HG02763 (cell line): ENCODE measurements around the gene AUTS2.

Source experiments
- ATAC-seq: cut with Tn5 transposase; IDR thresholded peaks from one replicate; pipeline ENCODE4 v1.9.1; 2021; ENCODE audit warnings: mild to moderate bottlenecking, moderate library complexity; ENCODE audit not compliant: unreplicated experiment

The AUTS2 gene

GRCh38 chr7:70044064-70044463, 445.8 kb downstream of the AUTS2 start:
- no peak for ATAC-seq

GRCh38 chr7:70044525-70044924, 446.2 kb downstream of the AUTS2 start:
- no peak for ATAC-seq

- no peak for ATAC-seq
Measured at GRCh38 chr7:70044981-70045380, 446.7 kb downstream of the AUTS2 start.

- no peak for ATAC-seq
Measured at GRCh38 chr7:70047384-70047783, 449.1 kb downstream of the AUTS2 start.

GRCh38 chr7:70047891-70048448, 449.7 kb downstream of the AUTS2 start:
- no peak for ATAC-seq

GRCh38 chr7:70051726-70052125, 453.5 kb downstream of the AUTS2 start:
- no peak for ATAC-seq

- ATAC-seq: no peak
Measured at GRCh38 chr7:70052691-70053090, 454.4 kb downstream of the AUTS2 start.

GRCh38 chr7:70053421-70053820, 455.1 kb downstream of the AUTS2 start:
- ATAC-seq: no peak

GRCh38 chr7:70053989-70054388, 455.7 kb downstream of the AUTS2 start:
- no peak for ATAC-seq

GRCh38 chr7:70056363-70056762, 458.1 kb downstream of the AUTS2 start:
- ATAC-seq: no peak

- no peak for ATAC-seq
Measured at GRCh38 chr7:70060298-70061068, 462.2 kb downstream of the AUTS2 start.

GRCh38 chr7:70063371-70063770, 465.1 kb downstream of the AUTS2 start:
- ATAC-seq: no peak

- no peak for ATAC-seq
Measured at GRCh38 chr7:70063927-70064326, 465.7 kb downstream of the AUTS2 start.

GRCh38 chr7:70066844-70067243, 468.6 kb downstream of the AUTS2 start:
- ATAC-seq: no peak

- no peak for ATAC-seq
Measured at GRCh38 chr7:70068531-70068930, 470.3 kb downstream of the AUTS2 start.

GRCh38 chr7:70069977-70070376, 471.7 kb downstream of the AUTS2 start:
- ATAC-seq: no peak

- ATAC-seq: no peak
Measured at GRCh38 chr7:70071766-70072165, 473.5 kb downstream of the AUTS2 start.

GRCh38 chr7:70072220-70072619, 473.9 kb downstream of the AUTS2 start:
- ATAC-seq: no peak

GRCh38 chr7:70076325-70076724, 478.1 kb downstream of the AUTS2 start:
- ATAC-seq: no peak

- no peak for ATAC-seq
Measured at GRCh38 chr7:70082099-70082611, 483.9 kb downstream of the AUTS2 start.

- ATAC-seq: no peak
Measured at GRCh38 chr7:70091362-70091761, 493.1 kb downstream of the AUTS2 start.
